GM12878 (cell line): ENCODE results near the gene BBS4. TPM values are rescaled to one million over a fixed set of nuclear protein-coding genes. Genes with fewer than 3 reads are reported as not detected.

Source experiments
- ATAC-seq: fragments of 200-7000 bp; cut with Tn5 transposase; 3 replicates; pipeline ENCODE4 v1.9.1; 2020; ENCODE audit warnings: mild to moderate bottlenecking, moderate library complexity
- BruUV-seq: library from RNA; stranded (reverse); fragments of 400-500 nt; replicated peaks from 2 replicates; lab custom pipeline; 2021; lab: Mats Ljungman, UMichigan
- CTCF ChIA-PET: fragments of 300-600 bp; sonication (Branson Sonifier 250); formaldehyde crosslinking; extraction: SDS; loops from one replicate; lab custom pipeline; 2021; ENCODE audit warnings: inconsistent platforms; lab: Yijun Ruan, JAX
- POLR2A ChIA-PET: fragments of 350-600 bp; formaldehyde crosslinking; extraction: SDS; loops from one replicate; lab custom pipeline; 2021; ENCODE audit warnings: inconsistent platforms; lab: Charles Lee
- RAD21 ChIA-PET: fragments of 300-600 bp; sonication (Branson Sonifier 250); formaldehyde crosslinking; loops from one replicate; lab custom pipeline; 2023; ENCODE audit warnings: antibody characterized with exemption; ENCODE audit not compliant: unreplicated experiment; lab: Charles Lee
- SMC1A ChIA-PET: fragments of 300-600 bp; sonication (Branson Sonifier 250); formaldehyde crosslinking; loops from one replicate; lab custom pipeline; 2023; ENCODE audit not compliant: unreplicated experiment, uncharacterized antibody; lab: Charles Lee
- DNase-seq: peaks from one replicate; pipeline ENCODE4 v3.0.0-alpha.2; 2011; ENCODE audit warnings: low read depth, low spot score
- FAIRE-seq: peaks from 3 replicates; lab custom pipeline; 2011; peaks lifted over from hg19 to GRCh38; lab: Jason Lieb, UNC
- H2AFZ ChIP-seq: 2 replicates; pipeline ENCODE4 v1.6.0; 2011; ENCODE audit warnings: low read depth, low read length, control low read depth; ENCODE audit not compliant: control insufficient read depth
- H3K27ac ChIP-seq: 2 replicates; pipeline ENCODE4 v1.5.1; 2011; ENCODE audit warnings: control low read depth; ENCODE audit not compliant: control insufficient read depth, insufficient read depth
- H3K27me3 ChIP-seq, 2 experiments: replicated peaks in 1 of 2; 2 replicates each; pipeline versions ENCODE4 v1.6.0 to v1.6.1; 2011; ENCODE audit warnings: low read length in 1 of 2; ENCODE audit not compliant: control insufficient read depth in 2 of 2, insufficient read depth in 2 of 2
- H3K36me3 ChIP-seq, 2 experiments: 2 replicates each; pipeline ENCODE4 v1.5.1; 2011; ENCODE audit warnings: low read length in 1 of 2; ENCODE audit not compliant: control insufficient read depth in 2 of 2, insufficient read depth in 2 of 2
- H3K4me1 ChIP-seq: 2 replicates; pipeline ENCODE4 v1.6.1; 2011; ENCODE audit warnings: mild to moderate bottlenecking, low read length, moderate library complexity, mixed read lengths; ENCODE audit not compliant: control insufficient read depth, insufficient read depth
- H3K4me2 ChIP-seq: 2 replicates; pipeline ENCODE4 v1.6.0; 2011; ENCODE audit warnings: control low read depth; ENCODE audit not compliant: control insufficient read depth, insufficient read depth
- H3K4me3 ChIP-seq: fragments of 200-600 bp; sonication (generic); 2 replicates; pipeline ENCODE4 v1.5.1; 2016
- H3K79me2 ChIP-seq: 2 replicates; pipeline ENCODE4 v1.6.0; 2011; ENCODE audit warnings: low read length; ENCODE audit not compliant: control insufficient read depth, insufficient read depth
- H3K9ac ChIP-seq: 2 replicates; pipeline ENCODE4 v1.8.0; 2011; ENCODE audit warnings: low read length, control low read depth, mixed read lengths; ENCODE audit not compliant: control insufficient read depth, insufficient read depth
- H3K9me3 ChIP-seq: replicated peaks from 3 replicates; pipeline ENCODE4 v1.5.1; 2011; ENCODE audit warnings: mild to moderate bottlenecking, low read length; ENCODE audit not compliant: control insufficient read depth, insufficient read depth
- H4K20me1 ChIP-seq: 2 replicates; pipeline ENCODE4 v1.6.0; 2011; ENCODE audit not compliant: control insufficient read depth, insufficient read depth
- BACH1 ChIP-seq: fragments of 450-650 bp; IDR thresholded peaks from 2 replicates; pipeline ENCODE4 v1.6.1; 2017; ENCODE audit warnings: mild to moderate bottlenecking, borderline replicate concordance
- CHD1 ChIP-seq: IDR thresholded peaks from 2 replicates; pipeline ENCODE4 v1.6.1; 2012; ENCODE audit warnings: low read depth, low read length, improper control_type of control experiment
- EGR1 ChIP-seq, 2 experiments: IDR thresholded peaks; 1 replicate in 1 of 2; 2 replicates in 1 of 2; pipeline ENCODE4 v1.6.1; 2011 to 2012; ENCODE audit warnings: low read depth in 2 of 2, low read length in 2 of 2, borderline replicate concordance in 1 of 2, mild to moderate bottlenecking in 1 of 2, moderate library complexity in 1 of 2
- IKZF2 ChIP-seq, 2 experiments: fragments of 450-650 bp; IDR thresholded peaks; 2 replicates each; pipeline ENCODE4 v1.6.1; 2017; ENCODE audit warnings: mild to moderate bottlenecking in 2 of 2, moderate library complexity in 2 of 2
- SMAD5 ChIP-seq: IDR thresholded peaks from 2 replicates; pipeline ENCODE4 v1.6.1; 2016; ENCODE audit warnings: antibody characterized with exemption, low read depth
- TARDBP ChIP-seq: IDR thresholded peaks from 2 replicates; pipeline ENCODE4 v1.6.1; 2016; ENCODE audit warnings: borderline replicate concordance
- ZNF207 ChIP-seq: fragments of 450-650 bp; IDR thresholded peaks from 2 replicates; pipeline ENCODE4 v1.6.1; 2014; ENCODE audit warnings: antibody characterized with exemption, mild to moderate bottlenecking, borderline replicate concordance
- ZNF384 ChIP-seq: IDR thresholded peaks from 2 replicates; pipeline ENCODE4 v1.6.1; 2012; ENCODE audit warnings: low read depth, mild to moderate bottlenecking, low read length, improper control_type of control experiment, borderline replicate concordance
- WGBS: methylation state at CpG from one replicate; pipeline ENCODE4 v1.1.6; 2016; ENCODE audit warnings: low lambda C conversion rate; ENCODE audit not compliant: insufficient replicate concordance, insufficient coverage; ENCODE audit errors: missing lambda C conversion rate; 5-methylcytosine and 5-hydroxymethylcytosine counted together
- in situ Hi-C: fragments of 300-500 bp; cut with MboI; formaldehyde crosslinking; loops from 9 replicates; pipeline ENCODE4 v1.14.3; 2018; ENCODE audit warnings: mixed read lengths
- intact Hi-C: fragments of 100-400 bp; cut with micrococcal nuclease; formaldehyde crosslinking; loops from one replicate; pipeline ENCODE4 v1.14.2; 2022; ENCODE audit not compliant: unreplicated experiment
- polyA plus RNA-seq, 11 experiments: library from polyadenylated mRNA; depleted of rRNA in 4 of 11; unstranded in 6 of 11; stranded (reverse) in 5 of 11; fragments of >200 nt; fragmentation: Nextera tagmentation in 4 of 11; fragmentation: Illumina TruSeq in 1 of 11; extraction: Ambion mirVana in 4 of 11; extraction: Trizol in 1 of 11; gene quantifications; 1 replicate in 1 of 11; 2 replicates in 10 of 11; pipeline versions ENCODE4 v1.2.1 to v1.2.3, GENCODE V29; 2011 to 2016; ENCODE audit warnings: inconsistent platforms in 2 of 11, missing spikeins in 2 of 11, low read depth in 1 of 11
- total RNA-seq, 4 experiments: library from RNA; depleted of rRNA in 3 of 4; stranded (reverse); fragments of >200 nt in 3 of 4; fragmentation: Illumina TruSeq in 1 of 4; extraction: Trizol in 1 of 4; gene quantifications; 2 replicates each; pipeline versions ENCODE4 v1.2.1 to v1.2.3, GENCODE V29; 2013 to 2021
- TF ChIP-seq, protein P1 (sequence below): IDR thresholded peaks from 2 replicates; pipeline ENCODE4 v1.6.1; 2012; ENCODE audit warnings: mild to moderate bottlenecking, low read depth, low read length

Gene BBS4
- total and polyA plus RNA-seq, 10 of the 15 experiments (the other 5 are each of a cell fraction or from before 2014, with no cell fraction given), result 7.2 to 22.1 (median 9.9) TPM

DNA sequence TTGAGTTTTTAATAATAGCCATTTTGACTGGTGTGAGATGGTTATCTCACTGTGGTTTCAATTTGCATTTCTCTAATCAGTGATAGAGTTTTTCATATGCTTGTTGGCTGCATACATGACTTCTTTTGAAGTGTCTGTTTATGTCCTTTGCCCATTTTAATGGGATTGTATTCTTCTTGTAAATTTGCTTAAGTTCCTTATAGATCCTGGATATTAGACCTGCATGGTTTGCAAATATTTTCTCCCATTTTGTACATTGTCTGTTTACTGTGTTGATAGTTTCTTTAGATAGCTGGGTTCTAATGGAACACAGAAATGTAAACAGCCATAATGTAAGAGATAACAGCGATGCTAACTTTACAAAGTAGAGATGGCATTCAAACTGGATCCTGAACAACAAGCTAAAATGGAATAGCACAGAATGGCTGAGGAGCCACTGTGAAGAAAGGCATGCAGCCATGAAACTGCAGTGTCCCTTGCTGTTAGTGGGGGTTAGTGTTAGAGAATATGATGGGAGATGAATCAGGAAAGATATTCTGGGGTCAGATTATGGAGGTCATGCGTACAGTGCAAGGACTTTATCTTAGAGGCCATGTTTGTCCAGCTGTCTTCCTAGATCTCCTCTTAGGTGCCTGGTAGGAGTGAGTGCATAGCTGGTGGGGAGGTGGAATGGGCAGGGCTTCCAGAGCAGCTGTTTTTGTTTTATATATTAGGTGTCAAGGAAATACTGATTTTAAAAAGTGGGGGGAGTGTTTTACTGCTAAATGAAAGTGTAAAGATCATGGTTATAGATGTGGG is 48.1 kb downstream of the BBS4 start:
- H3K36me3 ChIP-seq, result peaks cover 5 to 25% of the 10 kb centered on the region in 2 experiments; a peak in 3 of 4 replicates
- no peak for FAIRE-seq
- 95% methylated on average over 2 of the region's 2 CpGs for whole genome bisulfite sequencing
- no peaks in the 10 kb centered on the region for H3K79me2 ChIP-seq
- H3K9me3 ChIP-seq, result no peaks in the 10 kb centered on the region
- no TSS peak for BruUV-seq
- H4K20me1 ChIP-seq, result no peaks in the 10 kb centered on the region
- no peak overlapping the region for H2AFZ ChIP-seq
- TF ChIP-seq CHD1 (no peak), TARDBP (no peak), EGR1 (IDR thresholded peaks at IDR 0.05; ENCODE audit: borderline replicate concordance in 1 of 2, low read depth in 2 of 2, low read length in 2 of 2) (no peak), SMAD5 (no peak), IKZF2 (IDR thresholded peaks at IDR 0.05) (no peak), ZNF384 (no peak), ZNF207 (no peak), BACH1 (no peak)
- TF ChIP-seq, protein P1, sequence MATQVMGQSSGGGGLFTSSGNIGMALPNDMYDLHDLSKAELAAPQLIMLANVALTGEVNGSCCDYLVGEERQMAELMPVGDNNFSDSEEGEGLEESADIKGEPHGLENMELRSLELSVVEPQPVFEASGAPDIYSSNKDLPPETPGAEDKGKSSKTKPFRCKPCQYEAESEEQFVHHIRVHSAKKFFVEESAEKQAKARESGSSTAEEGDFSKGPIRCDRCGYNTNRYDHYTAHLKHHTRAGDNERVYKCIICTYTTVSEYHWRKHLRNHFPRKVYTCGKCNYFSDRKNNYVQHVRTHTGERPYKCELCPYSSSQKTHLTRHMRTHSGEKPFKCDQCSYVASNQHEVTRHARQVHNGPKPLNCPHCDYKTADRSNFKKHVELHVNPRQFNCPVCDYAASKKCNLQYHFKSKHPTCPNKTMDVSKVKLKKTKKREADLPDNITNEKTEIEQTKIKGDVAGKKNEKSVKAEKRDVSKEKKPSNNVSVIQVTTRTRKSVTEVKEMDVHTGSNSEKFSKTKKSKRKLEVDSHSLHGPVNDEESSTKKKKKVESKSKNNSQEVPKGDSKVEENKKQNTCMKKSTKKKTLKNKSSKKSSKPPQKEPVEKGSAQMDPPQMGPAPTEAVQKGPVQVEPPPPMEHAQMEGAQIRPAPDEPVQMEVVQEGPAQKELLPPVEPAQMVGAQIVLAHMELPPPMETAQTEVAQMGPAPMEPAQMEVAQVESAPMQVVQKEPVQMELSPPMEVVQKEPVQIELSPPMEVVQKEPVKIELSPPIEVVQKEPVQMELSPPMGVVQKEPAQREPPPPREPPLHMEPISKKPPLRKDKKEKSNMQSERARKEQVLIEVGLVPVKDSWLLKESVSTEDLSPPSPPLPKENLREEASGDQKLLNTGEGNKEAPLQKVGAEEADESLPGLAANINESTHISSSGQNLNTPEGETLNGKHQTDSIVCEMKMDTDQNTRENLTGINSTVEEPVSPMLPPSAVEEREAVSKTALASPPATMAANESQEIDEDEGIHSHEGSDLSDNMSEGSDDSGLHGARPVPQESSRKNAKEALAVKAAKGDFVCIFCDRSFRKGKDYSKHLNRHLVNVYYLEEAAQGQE, result no peak
- H3K27me3 ChIP-seq, result no peaks in the 10 kb centered on the region
- no peak overlapping the region for H3K4me2 ChIP-seq
- ChIA-PET CTCF (interaction anchor here (0.6 to 7.0 kb wide), 5 partner anchors 11 to 348 kb away, joined by 3 to 46 read pairs (median 4); no protein-coding TSS in a partner anchor), RAD21 (no interaction called here), SMC1A (interaction anchor here (0.5 to 2.8 kb wide), 3 partner anchors 12 to 863 kb away, joined by 3 to 18 read pairs (median 4); no protein-coding TSS in a partner anchor), POLR2A (interaction anchor here (0.6 kb wide), 2 partner anchors 57 to 540 kb away, joined by 3 read pairs; no protein-coding TSS in a partner anchor)
- H3K4me3 ChIP-seq, result no peak overlapping the region
- H3K4me1 ChIP-seq, result peaks cover 3% of the 10 kb centered on the region
- no peak for DNase-seq
- no peak overlapping the region for H3K9ac ChIP-seq
- intact Hi-C loops, result no loop called here
- ATAC-seq, result no peak
- no peak overlapping the region for H3K27ac ChIP-seq
- in situ Hi-C loops, result no loop called here
